Fibroblast of villous mesenchyme (primary cell): Measurements from ENCODE around the gene CBR3. TPM values are rescaled to one million over a fixed set of nuclear protein-coding genes. Genes with fewer than 3 reads are reported as not detected.

ENCODE experiments used
- DNase-seq: peaks from one replicate; pipeline ENCODE4 v3.0.0-alpha.2; 2010; ENCODE audit warnings: low read depth
- H3K4me3 ChIP-seq: 2 replicates; pipeline ENCODE4 v1.5.1; 2011; ENCODE audit warnings: low read depth, mild to moderate bottlenecking, low read length
- total RNA-seq: library from RNA; depleted of rRNA; stranded (reverse); fragments of >200 nt; gene quantifications from 2 replicates; pipeline ENCODE4 v1.2.3, GENCODE V29; 2012
- TF ChIP-seq, protein P1 (sequence below): IDR thresholded peaks from 2 replicates; pipeline ENCODE4 v1.5.1; 2012; ENCODE audit warnings: low read depth, mild to moderate bottlenecking, low read length; ENCODE audit not compliant: insufficient read depth

CBR3 gene
- total RNA-seq, 1 donor = 12.1 TPM

DNA sequence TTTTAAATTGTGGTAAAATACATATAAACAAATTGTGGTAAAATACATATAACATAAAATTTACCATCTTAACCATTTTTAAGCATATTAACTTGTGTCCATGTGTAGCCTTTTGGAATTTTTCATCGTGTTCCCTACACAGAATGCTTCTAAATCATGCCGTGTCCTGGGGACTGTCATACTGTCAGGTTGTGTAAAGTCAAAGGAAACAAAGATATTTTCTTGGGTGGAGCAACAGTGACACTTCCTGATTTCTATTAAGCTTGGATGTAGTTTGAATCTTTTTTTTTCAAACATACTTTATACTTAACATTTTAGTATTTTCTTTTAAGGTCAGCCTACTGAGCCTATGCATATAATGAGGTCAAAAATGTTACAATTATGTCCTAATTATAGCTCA lies 54.1 kb downstream of the CBR3 start:
- H3K4me3 ChIP-seq = no peak overlapping the region
- no peak for DNase-seq
- TF ChIP-seq, protein P1, sequence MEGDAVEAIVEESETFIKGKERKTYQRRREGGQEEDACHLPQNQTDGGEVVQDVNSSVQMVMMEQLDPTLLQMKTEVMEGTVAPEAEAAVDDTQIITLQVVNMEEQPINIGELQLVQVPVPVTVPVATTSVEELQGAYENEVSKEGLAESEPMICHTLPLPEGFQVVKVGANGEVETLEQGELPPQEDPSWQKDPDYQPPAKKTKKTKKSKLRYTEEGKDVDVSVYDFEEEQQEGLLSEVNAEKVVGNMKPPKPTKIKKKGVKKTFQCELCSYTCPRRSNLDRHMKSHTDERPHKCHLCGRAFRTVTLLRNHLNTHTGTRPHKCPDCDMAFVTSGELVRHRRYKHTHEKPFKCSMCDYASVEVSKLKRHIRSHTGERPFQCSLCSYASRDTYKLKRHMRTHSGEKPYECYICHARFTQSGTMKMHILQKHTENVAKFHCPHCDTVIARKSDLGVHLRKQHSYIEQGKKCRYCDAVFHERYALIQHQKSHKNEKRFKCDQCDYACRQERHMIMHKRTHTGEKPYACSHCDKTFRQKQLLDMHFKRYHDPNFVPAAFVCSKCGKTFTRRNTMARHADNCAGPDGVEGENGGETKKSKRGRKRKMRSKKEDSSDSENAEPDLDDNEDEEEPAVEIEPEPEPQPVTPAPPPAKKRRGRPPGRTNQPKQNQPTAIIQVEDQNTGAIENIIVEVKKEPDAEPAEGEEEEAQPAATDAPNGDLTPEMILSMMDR = no peak

DNA sequence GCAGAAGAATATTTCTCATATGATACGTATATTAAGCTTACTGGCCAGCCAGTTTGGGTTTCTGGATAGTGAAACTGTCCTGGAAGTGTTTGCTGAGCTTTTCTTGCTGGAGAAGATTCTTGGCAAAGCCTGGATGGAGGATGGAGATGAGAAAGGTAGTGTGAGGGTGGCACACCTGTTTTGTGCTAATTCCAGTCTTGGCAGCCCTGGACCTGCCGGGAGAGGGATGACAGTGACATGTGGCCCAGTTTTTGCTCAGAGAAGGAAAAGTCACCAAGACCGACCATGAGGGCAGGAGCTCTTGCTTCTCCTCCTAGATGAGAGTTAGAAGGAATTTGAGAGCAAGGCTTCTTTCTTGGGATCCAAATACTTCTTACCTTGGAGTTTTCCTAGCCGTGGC lies 55.9 kb downstream of the CBR3 start:
- no peak overlapping the region for H3K4me3 ChIP-seq
- DNase-seq = no peak
- TF ChIP-seq, protein P1 = no peak

DNA sequence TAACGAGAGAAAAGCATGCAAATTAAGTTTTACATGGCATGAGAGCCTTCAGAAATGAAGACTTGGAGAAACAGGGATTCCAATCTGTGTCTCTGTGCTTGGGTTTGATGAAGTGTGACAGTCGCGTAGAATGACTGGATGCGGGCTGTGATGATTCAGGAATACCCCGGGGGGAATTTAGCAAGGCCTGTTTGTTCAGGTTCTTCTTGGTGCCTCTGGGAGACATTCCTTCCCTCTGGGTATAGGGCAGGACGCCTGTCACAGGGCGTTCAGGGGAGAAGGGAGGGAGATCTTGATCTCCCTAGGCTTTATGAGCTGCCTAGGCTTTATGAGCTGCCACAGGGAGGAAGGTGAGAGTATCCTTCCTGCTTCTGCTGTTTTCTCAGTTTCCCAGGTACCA lies 58.3 kb downstream of the CBR3 start:
- TF ChIP-seq, protein P1 = no peak
- no peak for DNase-seq
- H3K4me3 ChIP-seq = no peak overlapping the region

DNA sequence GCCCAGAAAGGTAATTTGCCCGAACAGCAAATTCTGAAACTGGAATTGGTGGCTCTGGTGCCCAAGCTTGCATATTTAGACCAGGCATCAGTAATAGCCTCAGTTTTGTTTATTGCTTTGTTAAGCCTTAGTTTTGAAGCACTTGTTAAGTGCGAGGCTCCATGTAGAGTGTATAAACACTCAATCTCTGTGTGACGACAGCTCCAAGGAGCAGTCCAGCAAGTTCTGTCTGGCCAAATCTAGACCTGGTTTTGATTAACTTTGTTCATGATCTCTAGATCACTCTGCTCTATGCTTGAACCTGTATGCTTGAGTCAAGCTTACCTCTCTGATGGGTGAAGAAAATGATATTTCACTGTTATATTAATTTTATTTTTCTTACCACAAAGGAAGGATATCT lies 59.1 kb downstream of the CBR3 start:
- DNase-seq = no peak
- H3K4me3 ChIP-seq = no peak overlapping the region
- TF ChIP-seq, protein P1 = no peak

- H3K4me3 ChIP-seq = no peak overlapping the region
- TF ChIP-seq, protein P1 = no peak
- no peak for DNase-seq
These were observed 60.7 kb downstream of the CBR3 start for GRCh38 chr21:36195613-36196012.

Other genes starting within 250 kb of the CBR3 start
- gene SETD4, start 74.6 kb upstream of the CBR3 start, total RNA-seq = 15.1 and 16.1 TPM in 2 replicates
- 80.7 and 91.8 TPM in 2 replicates for gene CBR1, start 65.1 kb upstream of the CBR3 start, total RNA-seq
- 10.6 and 11.7 TPM in 2 replicates for gene DOP1B, start 21.7 kb downstream of the CBR3 start, total RNA-seq
- 39.0 and 56.1 TPM in 2 replicates for gene MORC3, start 185.1 kb downstream of the CBR3 start, total RNA-seq